OCI-LY1 (cell line): Measurements from ENCODE around the gene TRIM13.

ENCODE experiments used
- H2AFZ ChIP-seq: fragments of 200-600 bp; sonication (generic), shearing (Covaris generic); 2 replicates; pipeline ENCODE4 v1.6.0; 2014; ENCODE audit warnings: antibody characterized with exemption, mild to moderate bottlenecking, low read length
- H3F3A ChIP-seq: fragments of 200-600 bp; sonication (generic), shearing (Covaris generic); 2 replicates; pipeline ENCODE4 v1.6.0; 2014; ENCODE audit warnings: mild to moderate bottlenecking, antibody characterized with exemption, low read length, moderate library complexity; ENCODE audit not compliant: insufficient read depth
- H3K27ac ChIP-seq: fragments of 200-600 bp; sonication (generic); 2 replicates; pipeline ENCODE4 v1.5.1; 2014; ENCODE audit warnings: low read length, mixed run types, mild to moderate bottlenecking, low read depth; ENCODE audit not compliant: poor library complexity, severe bottlenecking
- H3K27me3 ChIP-seq: fragments of 200-600 bp; sonication (generic); 2 replicates; pipeline ENCODE4 v1.6.0; 2014; ENCODE audit warnings: antibody characterized with exemption, mild to moderate bottlenecking, low read length, moderate library complexity; ENCODE audit not compliant: insufficient read depth
- H3K36me3 ChIP-seq: fragments of 200-600 bp; sonication (generic); 2 replicates; pipeline ENCODE4 v1.6.1; 2014; ENCODE audit warnings: mild to moderate bottlenecking, antibody characterized with exemption, low read length, moderate library complexity, mixed read lengths; ENCODE audit not compliant: insufficient read depth
- H3K4me1 ChIP-seq: fragments of 200-600 bp; sonication (generic); 2 replicates; pipeline ENCODE4 v1.5.1; 2014; ENCODE audit warnings: mild to moderate bottlenecking, low read length, moderate library complexity; ENCODE audit not compliant: insufficient read depth, severe bottlenecking
- H3K4me2 ChIP-seq: fragments of 200-600 bp; sonication (generic), shearing (Covaris generic); 2 replicates; pipeline ENCODE4 v1.6.1; 2014; ENCODE audit warnings: low read length
- H3K4me3 ChIP-seq: fragments of 200-600 bp; sonication (generic); 2 replicates; pipeline ENCODE4 v1.5.1; 2014; ENCODE audit warnings: low read length, low read depth, mild to moderate bottlenecking, mixed read lengths; ENCODE audit not compliant: poor library complexity, severe bottlenecking
- H3K79me2 ChIP-seq: fragments of 200-600 bp; shearing (Covaris generic); 2 replicates; pipeline ENCODE4 v1.6.1; 2016; ENCODE audit warnings: mixed run types, low read length, mixed read lengths; ENCODE audit not compliant: insufficient read depth
- H3K9ac ChIP-seq: fragments of 200-600 bp; sonication (generic), shearing (Covaris generic); 2 replicates; pipeline ENCODE4 v1.6.1; 2014; ENCODE audit warnings: mild to moderate bottlenecking, low read length, mixed read lengths
- H3K9me2 ChIP-seq: fragments of 200-600 bp; sonication (generic), shearing (Covaris generic); 2 replicates; pipeline ENCODE4 v1.6.1; 2014; ENCODE audit warnings: low read depth, mild to moderate bottlenecking, low read length, mixed read lengths
- H3K9me3 ChIP-seq: fragments of 200-600 bp; shearing (Covaris generic); 2 replicates; pipeline ENCODE4 v1.6.1; 2014; ENCODE audit warnings: low read length, mixed read lengths
- H4K20me1 ChIP-seq: fragments of 200-600 bp; sonication (generic), shearing (Covaris generic); 2 replicates; pipeline ENCODE4 v1.6.0; 2016; ENCODE audit warnings: mild to moderate bottlenecking, low read length; ENCODE audit not compliant: insufficient read depth
- EZH2 ChIP-seq: fragments of 200-600 bp; sonication (generic), shearing (Covaris generic); IDR thresholded peaks from 2 replicates; pipeline ENCODE4 v1.8.0; 2017; ENCODE audit warnings: borderline replicate concordance, mixed run types, mild to moderate bottlenecking, antibody characterized with exemption, low read length, moderate library complexity, mixed read lengths
- TF ChIP-seq, protein P1 (sequence below): fragments of 200-600 bp; sonication (generic), shearing (Covaris generic); IDR thresholded peaks from 2 replicates; pipeline ENCODE4 v1.5.1; 2017; ENCODE audit warnings: mild to moderate bottlenecking, antibody characterized with exemption, low read length, moderate library complexity, mixed read lengths

The TRIM13 gene

DNA sequence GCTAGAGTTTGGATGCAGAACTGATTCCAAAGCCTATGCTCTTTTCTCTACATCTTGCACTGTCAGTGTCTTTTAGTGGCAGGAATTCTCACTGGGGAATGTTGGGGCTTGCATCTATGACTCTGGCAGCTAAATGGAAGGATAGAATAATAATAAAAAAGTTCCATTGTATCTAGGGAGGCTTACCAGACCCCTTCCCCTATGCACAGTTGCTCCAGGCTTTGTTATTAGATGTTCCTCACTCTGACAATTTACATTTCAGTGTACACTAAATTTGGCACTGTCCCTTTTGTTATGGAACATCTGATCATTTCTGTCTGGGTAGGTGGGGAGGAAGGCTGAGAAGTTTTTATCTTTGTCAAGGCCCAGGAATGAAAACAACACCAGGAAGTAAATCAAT is 3.7 kb upstream of the TRIM13 start:
- no peak overlapping the region for H2AFZ ChIP-seq
- no peak overlapping the region for H3K27ac ChIP-seq
- no peaks in the 10 kb centered on the region for H3K27me3 ChIP-seq
- H3K4me2 ChIP-seq = no peak overlapping the region
- peaks cover 6% of the 10 kb centered on the region; the same call in 1 of the 2 replicates for H3K79me2 ChIP-seq
- no peak overlapping the region for H3K4me3 ChIP-seq
- H3K9me2 ChIP-seq = no peaks in the 10 kb centered on the region
- H4K20me1 ChIP-seq = no peaks in the 10 kb centered on the region
- H3F3A ChIP-seq = peaks cover 4% of the 10 kb centered on the region; the same call in 1 of the 2 replicates
- peaks cover 14% of the 10 kb centered on the region for H3K4me1 ChIP-seq
- H3K9ac ChIP-seq = no peak overlapping the region
- H3K9me3 ChIP-seq = no peaks in the 10 kb centered on the region
- TF ChIP-seq, protein P1, sequence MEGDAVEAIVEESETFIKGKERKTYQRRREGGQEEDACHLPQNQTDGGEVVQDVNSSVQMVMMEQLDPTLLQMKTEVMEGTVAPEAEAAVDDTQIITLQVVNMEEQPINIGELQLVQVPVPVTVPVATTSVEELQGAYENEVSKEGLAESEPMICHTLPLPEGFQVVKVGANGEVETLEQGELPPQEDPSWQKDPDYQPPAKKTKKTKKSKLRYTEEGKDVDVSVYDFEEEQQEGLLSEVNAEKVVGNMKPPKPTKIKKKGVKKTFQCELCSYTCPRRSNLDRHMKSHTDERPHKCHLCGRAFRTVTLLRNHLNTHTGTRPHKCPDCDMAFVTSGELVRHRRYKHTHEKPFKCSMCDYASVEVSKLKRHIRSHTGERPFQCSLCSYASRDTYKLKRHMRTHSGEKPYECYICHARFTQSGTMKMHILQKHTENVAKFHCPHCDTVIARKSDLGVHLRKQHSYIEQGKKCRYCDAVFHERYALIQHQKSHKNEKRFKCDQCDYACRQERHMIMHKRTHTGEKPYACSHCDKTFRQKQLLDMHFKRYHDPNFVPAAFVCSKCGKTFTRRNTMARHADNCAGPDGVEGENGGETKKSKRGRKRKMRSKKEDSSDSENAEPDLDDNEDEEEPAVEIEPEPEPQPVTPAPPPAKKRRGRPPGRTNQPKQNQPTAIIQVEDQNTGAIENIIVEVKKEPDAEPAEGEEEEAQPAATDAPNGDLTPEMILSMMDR = no peak
- TF ChIP-seq EZH2 = no peak
- H3K36me3 ChIP-seq = peaks cover 21% of the 10 kb centered on the region

DNA sequence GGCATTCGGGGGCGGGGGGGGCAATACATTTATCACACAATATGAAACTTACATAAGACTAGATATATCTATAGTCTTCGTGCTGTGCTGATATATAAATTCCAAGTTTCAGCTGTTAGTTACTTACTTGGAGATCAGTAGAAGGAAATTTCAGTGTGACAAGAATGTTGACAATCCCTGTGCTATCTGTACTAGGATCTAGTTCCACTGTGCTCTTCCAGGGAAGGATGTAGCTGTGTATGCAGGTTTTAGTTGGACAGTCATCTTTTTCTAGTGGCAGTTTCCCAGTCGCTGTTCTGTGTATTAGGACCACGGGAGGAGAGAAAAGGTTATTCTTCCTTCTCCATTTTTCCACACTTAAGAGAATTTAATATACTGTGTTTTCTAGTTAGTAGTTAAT is 3.2 kb upstream of the TRIM13 start:
- Histone ChIP-seq H3F3A (peaks cover 4% of the 10 kb centered on the region; the same call in 1 of the 2 replicates), H2AFZ (no peak overlapping the region), H3K9me3 (no peaks in the 10 kb centered on the region), H3K27me3 (no peaks in the 10 kb centered on the region), H3K9me2 (no peaks in the 10 kb centered on the region), H3K4me1 (peaks cover 20% of the 10 kb centered on the region), H3K27ac (no peak overlapping the region), H4K20me1 (no peaks in the 10 kb centered on the region), H3K36me3 (peaks cover 21% of the 10 kb centered on the region), H3K4me3 (no peak overlapping the region), H3K79me2 (peaks cover 11% of the 10 kb centered on the region; the same call in 1 of the 2 replicates), H3K4me2 (no peak overlapping the region), H3K9ac (no peak overlapping the region)
- no peak for TF ChIP-seq EZH2
- TF ChIP-seq, protein P1 = no peak

DNA sequence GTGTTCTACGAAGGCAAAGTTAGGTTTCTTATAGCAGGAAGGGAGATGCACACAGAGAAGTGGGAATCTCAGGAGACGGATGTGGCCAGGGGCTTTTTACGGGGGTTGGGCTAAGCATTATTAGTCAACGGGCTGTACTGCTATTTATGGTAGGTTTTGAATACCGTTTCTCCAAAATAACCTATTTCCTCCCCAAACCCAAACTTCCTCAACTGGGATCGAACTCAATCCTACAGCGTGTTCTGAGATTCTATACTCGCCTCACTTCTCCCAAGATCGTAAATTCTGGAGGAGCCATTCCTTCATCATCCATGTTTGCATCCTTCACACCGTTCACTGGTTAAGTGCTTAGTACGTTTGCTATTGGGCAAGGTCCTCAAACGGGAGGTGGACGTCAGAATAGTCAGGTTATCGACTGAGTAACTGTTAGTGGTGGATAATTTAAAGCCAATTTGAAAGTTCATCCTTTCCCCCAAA is 1.2 kb upstream of the TRIM13 start:
- no peaks in the 10 kb centered on the region for H4K20me1 ChIP-seq
- no peak overlapping the region for H2AFZ ChIP-seq
- H3K9me3 ChIP-seq = no peaks in the 10 kb centered on the region
- H3K4me2 ChIP-seq = peak overlapping the region; percentile 69
- peaks cover 39% of the 10 kb centered on the region for H3K4me1 ChIP-seq
- peak overlapping the region; percentile 77 for H3K27ac ChIP-seq
- H3F3A ChIP-seq = peaks cover 8% of the 10 kb centered on the region; the same call in 1 of the 2 replicates
- peak overlapping the region; percentile 76 for H3K9ac ChIP-seq
- H3K36me3 ChIP-seq = peaks cover 38% of the 10 kb centered on the region
- H3K4me3 ChIP-seq = peak overlapping the region; percentile 62
- H3K27me3 ChIP-seq = no peaks in the 10 kb centered on the region
- TF ChIP-seq EZH2 = no peak
- TF ChIP-seq, protein P1 = no peak
- no peaks in the 10 kb centered on the region for H3K9me2 ChIP-seq
- H3K79me2 ChIP-seq = peaks cover 11% of the 10 kb centered on the region; the same call in 1 of the 2 replicates
